ENCODE data around the gene KRT20. TPM values are rescaled to one million over a fixed set of nuclear protein-coding genes. Genes with fewer than 3 reads are reported as not detected.

Gene KRT20
- total and polyA plus RNA-seq, 9 of the 15 experiments (the other 6 are each of a cell fraction or from before 2014, with no cell fraction given): 0.44 TPM; not detected in 8

DNA sequence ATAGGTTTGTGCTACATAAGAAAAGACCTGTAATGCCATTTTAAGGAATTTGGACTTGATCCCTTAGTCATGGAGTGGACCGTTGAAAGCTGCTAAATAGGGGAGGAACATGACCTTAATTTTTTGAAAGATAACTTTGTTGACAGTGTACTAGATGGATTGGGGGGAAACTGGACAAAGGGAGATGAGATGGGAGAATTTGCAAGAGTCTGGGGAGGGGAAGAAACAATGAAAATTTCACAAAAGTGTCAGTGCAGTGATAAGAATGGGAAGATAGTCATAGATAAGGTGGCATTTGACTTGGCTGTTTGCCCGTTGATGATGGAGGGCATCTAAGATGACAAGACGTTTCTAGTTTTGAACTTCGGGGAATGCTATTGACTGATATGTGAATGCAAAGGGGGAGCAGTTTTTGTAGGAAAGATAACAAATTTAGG lies 40.4 kb downstream of the KRT20 start (continued):
- TF ChIP-seq, protein P1, sequence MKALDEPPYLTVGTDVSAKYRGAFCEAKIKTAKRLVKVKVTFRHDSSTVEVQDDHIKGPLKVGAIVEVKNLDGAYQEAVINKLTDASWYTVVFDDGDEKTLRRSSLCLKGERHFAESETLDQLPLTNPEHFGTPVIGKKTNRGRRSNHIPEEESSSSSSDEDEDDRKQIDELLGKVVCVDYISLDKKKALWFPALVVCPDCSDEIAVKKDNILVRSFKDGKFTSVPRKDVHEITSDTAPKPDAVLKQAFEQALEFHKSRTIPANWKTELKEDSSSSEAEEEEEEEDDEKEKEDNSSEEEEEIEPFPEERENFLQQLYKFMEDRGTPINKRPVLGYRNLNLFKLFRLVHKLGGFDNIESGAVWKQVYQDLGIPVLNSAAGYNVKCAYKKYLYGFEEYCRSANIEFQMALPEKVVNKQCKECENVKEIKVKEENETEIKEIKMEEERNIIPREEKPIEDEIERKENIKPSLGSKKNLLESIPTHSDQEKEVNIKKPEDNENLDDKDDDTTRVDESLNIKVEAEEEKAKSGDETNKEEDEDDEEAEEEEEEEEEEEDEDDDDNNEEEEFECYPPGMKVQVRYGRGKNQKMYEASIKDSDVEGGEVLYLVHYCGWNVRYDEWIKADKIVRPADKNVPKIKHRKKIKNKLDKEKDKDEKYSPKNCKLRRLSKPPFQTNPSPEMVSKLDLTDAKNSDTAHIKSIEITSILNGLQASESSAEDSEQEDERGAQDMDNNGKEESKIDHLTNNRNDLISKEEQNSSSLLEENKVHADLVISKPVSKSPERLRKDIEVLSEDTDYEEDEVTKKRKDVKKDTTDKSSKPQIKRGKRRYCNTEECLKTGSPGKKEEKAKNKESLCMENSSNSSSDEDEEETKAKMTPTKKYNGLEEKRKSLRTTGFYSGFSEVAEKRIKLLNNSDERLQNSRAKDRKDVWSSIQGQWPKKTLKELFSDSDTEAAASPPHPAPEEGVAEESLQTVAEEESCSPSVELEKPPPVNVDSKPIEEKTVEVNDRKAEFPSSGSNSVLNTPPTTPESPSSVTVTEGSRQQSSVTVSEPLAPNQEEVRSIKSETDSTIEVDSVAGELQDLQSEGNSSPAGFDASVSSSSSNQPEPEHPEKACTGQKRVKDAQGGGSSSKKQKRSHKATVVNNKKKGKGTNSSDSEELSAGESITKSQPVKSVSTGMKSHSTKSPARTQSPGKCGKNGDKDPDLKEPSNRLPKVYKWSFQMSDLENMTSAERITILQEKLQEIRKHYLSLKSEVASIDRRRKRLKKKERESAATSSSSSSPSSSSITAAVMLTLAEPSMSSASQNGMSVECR (CRISPR knock-in tag; IDR thresholded peaks at IDR 0.05): no peak
- TF ChIP-seq, protein P2, sequence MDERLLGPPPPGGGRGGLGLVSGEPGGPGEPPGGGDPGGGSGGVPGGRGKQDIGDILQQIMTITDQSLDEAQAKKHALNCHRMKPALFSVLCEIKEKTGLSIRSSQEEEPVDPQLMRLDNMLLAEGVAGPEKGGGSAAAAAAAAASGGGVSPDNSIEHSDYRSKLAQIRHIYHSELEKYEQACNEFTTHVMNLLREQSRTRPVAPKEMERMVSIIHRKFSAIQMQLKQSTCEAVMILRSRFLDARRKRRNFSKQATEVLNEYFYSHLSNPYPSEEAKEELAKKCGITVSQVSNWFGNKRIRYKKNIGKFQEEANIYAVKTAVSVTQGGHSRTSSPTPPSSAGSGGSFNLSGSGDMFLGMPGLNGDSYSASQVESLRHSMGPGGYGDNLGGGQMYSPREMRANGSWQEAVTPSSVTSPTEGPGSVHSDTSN (CRISPR knock-in tag; IDR thresholded peaks at IDR 0.05; ENCODE audit: low read depth): no peak
- TF ChIP-seq, protein P2 (tag; conservative IDR thresholded peaks at IDR 0.05; ENCODE audit: low read depth): peak; percentile 71
- TF ChIP-seq HNRNPLL (IDR thresholded peaks at IDR 0.05; ENCODE audit: low read depth, low read length, poor library complexity, severe bottlenecking) (no peak), SMARCA5 (IDR thresholded peaks at IDR 0.05) (0 out of 2 replicates have a peak, but pooled peaks have one; percentile 40), SIN3B (IDR thresholded peaks at IDR 0.05; ENCODE audit: low read depth) (no peak), NUFIP1 (IDR thresholded peaks at IDR 0.05; ENCODE audit: partially characterized antibody) (no peak), TOE1 (IDR thresholded peaks at IDR 0.05; ENCODE audit: borderline replicate concordance) (0 out of 2 replicates have a peak, but pooled peaks have one; percentile 19), TOE1 (CRISPR knock-in tag; IDR thresholded peaks at IDR 0.05; ENCODE audit: borderline replicate concordance, low read depth) (no peak), ZSCAN29 (IDR thresholded peaks at IDR 0.05) (no peak), PCBP2 (IDR thresholded peaks at IDR 0.05; ENCODE audit: low read depth, low read length, poor library complexity, severe bottlenecking) (no peak), NCOR1 (IDR thresholded peaks at IDR 0.05) (peak; percentile 52), ARHGAP35 (IDR thresholded peaks at IDR 0.05; ENCODE audit: partially characterized antibody) (no peak)
- TF ChIP-seq, protein P3, sequence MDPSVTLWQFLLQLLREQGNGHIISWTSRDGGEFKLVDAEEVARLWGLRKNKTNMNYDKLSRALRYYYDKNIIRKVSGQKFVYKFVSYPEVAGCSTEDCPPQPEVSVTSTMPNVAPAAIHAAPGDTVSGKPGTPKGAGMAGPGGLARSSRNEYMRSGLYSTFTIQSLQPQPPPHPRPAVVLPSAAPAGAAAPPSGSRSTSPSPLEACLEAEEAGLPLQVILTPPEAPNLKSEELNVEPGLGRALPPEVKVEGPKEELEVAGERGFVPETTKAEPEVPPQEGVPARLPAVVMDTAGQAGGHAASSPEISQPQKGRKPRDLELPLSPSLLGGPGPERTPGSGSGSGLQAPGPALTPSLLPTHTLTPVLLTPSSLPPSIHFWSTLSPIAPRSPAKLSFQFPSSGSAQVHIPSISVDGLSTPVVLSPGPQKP (CRISPR knock-in tag; IDR thresholded peaks at IDR 0.05): no peak
- TF ChIP-seq, protein P4, sequence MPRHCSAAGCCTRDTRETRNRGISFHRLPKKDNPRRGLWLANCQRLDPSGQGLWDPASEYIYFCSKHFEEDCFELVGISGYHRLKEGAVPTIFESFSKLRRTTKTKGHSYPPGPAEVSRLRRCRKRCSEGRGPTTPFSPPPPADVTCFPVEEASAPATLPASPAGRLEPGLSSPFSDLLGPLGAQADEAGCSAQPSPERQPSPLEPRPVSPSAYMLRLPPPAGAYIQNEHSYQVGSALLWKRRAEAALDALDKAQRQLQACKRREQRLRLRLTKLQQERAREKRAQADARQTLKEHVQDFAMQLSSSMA (CRISPR knock-in tag; IDR thresholded peaks at IDR 0.05): no peak
